IMR-90 (cell line): Measurements from ENCODE around the gene ROCK2. TPM values are rescaled to one million over a fixed set of nuclear protein-coding genes. Genes with fewer than 3 reads are reported as not detected.

Experiments used
- ATAC-seq: fragments of 200-7000 bp; cut with Tn5 transposase; 2 replicates; pipeline ENCODE4 v1.9.1; 2020; ENCODE audit warnings: low read depth, mild to moderate bottlenecking, moderate library complexity
- BruUV-seq: library from RNA; stranded (reverse); fragments of 400-500 nt; replicated peaks from 2 replicates; lab custom pipeline; 2021; lab: Mats Ljungman, UMichigan
- CTCF ChIA-PET: fragments of 300-600 bp; formaldehyde crosslinking; extraction: SDS; loops from one replicate; lab custom pipeline; 2021; ENCODE audit warnings: antibody characterized with exemption; lab: Yijun Ruan, JAX
- POLR2A ChIA-PET: fragments of 300-600 bp; sonication (Branson Sonifier 250); formaldehyde crosslinking; loops from one replicate; lab custom pipeline; 2022; ENCODE audit warnings: antibody characterized with exemption; ENCODE audit not compliant: unreplicated experiment; lab: Charles Lee
- DNase-seq: peaks from one replicate; pipeline ENCODE4 v3.0.0; 2013
- H2AFZ ChIP-seq: replicated peaks from 2 replicates; pipeline ENCODE3; 2013; ENCODE audit warnings: low read length, mild to moderate bottlenecking; ENCODE audit not compliant: poor library complexity
- H2AK5ac ChIP-seq: 2 replicates; pipeline ENCODE4 v1.6.1; 2013; ENCODE audit warnings: low read depth, low read length, inconsistent platforms
- H2AK9ac ChIP-seq: replicated peaks from 2 replicates; pipeline ENCODE3; 2013; ENCODE audit warnings: mild to moderate bottlenecking, low read depth, low read length, moderate library complexity; ENCODE audit not compliant: poor library complexity
- H2BK120ac ChIP-seq: 2 replicates; pipeline ENCODE4 v1.6.1; 2013; ENCODE audit warnings: low read depth, low read length, inconsistent platforms
- H2BK15ac ChIP-seq: 3 replicates; pipeline ENCODE4 v1.6.1; 2013; ENCODE audit warnings: low read depth, low read length, inconsistent platforms
- H2BK20ac ChIP-seq: 2 replicates; pipeline ENCODE4 v1.6.1; 2013; ENCODE audit warnings: low read depth, mild to moderate bottlenecking, inconsistent platforms, low read length, moderate library complexity
- H2BK5ac ChIP-seq: 2 replicates; pipeline ENCODE4 v1.6.1; 2013; ENCODE audit warnings: mild to moderate bottlenecking, low read depth, low read length, inconsistent platforms; ENCODE audit not compliant: poor library complexity, severe bottlenecking
- H3K14ac ChIP-seq: replicated peaks from 2 replicates; pipeline ENCODE4 v1.6.1; 2013; ENCODE audit warnings: low read depth, low read length, inconsistent platforms
- H3K18ac ChIP-seq: 2 replicates; pipeline ENCODE4 v1.6.1; 2013; ENCODE audit warnings: low read depth, low read length, control low read depth
- H3K23ac ChIP-seq: 2 replicates; pipeline ENCODE4 v1.6.1; 2013; ENCODE audit warnings: low read depth, low read length, inconsistent platforms
- H3K27ac ChIP-seq: 2 replicates; pipeline ENCODE4 v1.5.1; 2013; ENCODE audit warnings: mild to moderate bottlenecking, control low read depth, low read length; ENCODE audit not compliant: insufficient read depth
- H3K27me3 ChIP-seq: 2 replicates; pipeline ENCODE4 v1.6.1; 2013; ENCODE audit warnings: low read length; ENCODE audit not compliant: control insufficient read depth, insufficient read depth
- H3K36me3 ChIP-seq: 2 replicates; pipeline ENCODE4 v1.6.1; 2013; ENCODE audit warnings: low read length, mixed read lengths; ENCODE audit not compliant: control insufficient read depth, insufficient read depth
- H3K4ac ChIP-seq: 2 replicates; pipeline ENCODE4 v1.6.1; 2013; ENCODE audit warnings: low read depth, low read length, inconsistent platforms
- H3K4me1 ChIP-seq: 2 replicates; pipeline ENCODE4 v1.6.1; 2013; ENCODE audit warnings: low read length, mixed read lengths; ENCODE audit not compliant: control insufficient read depth, insufficient read depth
- H3K4me2 ChIP-seq: 2 replicates; pipeline ENCODE4 v1.6.1; 2013; ENCODE audit warnings: low read depth, mild to moderate bottlenecking, control low read depth, low read length, moderate library complexity
- H3K4me3 ChIP-seq: 2 replicates; pipeline ENCODE4 v1.5.1; 2013; ENCODE audit warnings: low read depth, mild to moderate bottlenecking, control low read depth, low read length, moderate library complexity; ENCODE audit not compliant: insufficient read depth
- H3K56ac ChIP-seq: 2 replicates; pipeline ENCODE4 v1.6.1; 2013; ENCODE audit warnings: low read length, inconsistent platforms; ENCODE audit not compliant: insufficient read depth; ENCODE audit errors: extremely low read depth
- H3K79me1 ChIP-seq, 2 experiments: 2 replicates each; pipeline ENCODE4 v1.6.1; 2013; ENCODE audit warnings: low read length in 2 of 2, inconsistent platforms in 1 of 2, low read depth in 1 of 2
- H3K9ac ChIP-seq: 2 replicates; pipeline ENCODE4 v1.6.1; 2013; ENCODE audit warnings: low read depth, low read length, control low read depth
- H3K9me1 ChIP-seq: 2 replicates; pipeline ENCODE4 v1.6.1; 2013; ENCODE audit warnings: low read length, inconsistent platforms; ENCODE audit not compliant: insufficient read depth
- H3K9me3 ChIP-seq: 2 replicates; pipeline ENCODE4 v1.6.1; 2013; ENCODE audit warnings: low read length; ENCODE audit not compliant: control insufficient read depth, insufficient read depth
- H4K20me1 ChIP-seq: 2 replicates; pipeline ENCODE4 v1.6.1; 2013; ENCODE audit warnings: low read length, inconsistent platforms; ENCODE audit not compliant: insufficient read depth
- H4K5ac ChIP-seq: 2 replicates; pipeline ENCODE4 v1.6.1; 2013; ENCODE audit warnings: mild to moderate bottlenecking, low read depth, low read length, control low read depth
- H4K8ac ChIP-seq, 2 experiments: 2 replicates each; pipeline ENCODE4 v1.6.1; 2013; ENCODE audit warnings: low read depth in 2 of 2, low read length in 2 of 2, control low read depth in 1 of 2, inconsistent platforms in 1 of 2
- H4K91ac ChIP-seq: 2 replicates; pipeline ENCODE4 v1.6.1; 2013; ENCODE audit warnings: low read depth, low read length, inconsistent platforms; ENCODE audit not compliant: insufficient read depth
- BHLHE40 ChIP-seq: fragments of 150-350 bp; IDR thresholded peaks from 2 replicates; pipeline ENCODE4 v1.6.1; 2016; ENCODE audit warnings: mild to moderate bottlenecking, low read depth, low read length
- CEBPB ChIP-seq: IDR thresholded peaks from 2 replicates; pipeline ENCODE4 v1.6.1; 2012; ENCODE audit warnings: low read depth, low read length, improper control_type of control experiment
- FOS ChIP-seq: fragments of 150-350 bp; IDR thresholded peaks from 2 replicates; pipeline ENCODE4 v1.6.1; 2016; ENCODE audit warnings: low read depth, low read length
- MAZ ChIP-seq: IDR thresholded peaks from 2 replicates; pipeline ENCODE4 v1.6.1; 2012; ENCODE audit warnings: low read depth, mild to moderate bottlenecking, low read length, improper control_type of control experiment, moderate library complexity, borderline replicate concordance
- MXI1 ChIP-seq: IDR thresholded peaks from 2 replicates; pipeline ENCODE4 v1.6.1; 2012; ENCODE audit warnings: low read depth, mild to moderate bottlenecking, low read length, moderate library complexity, borderline replicate concordance
- NFE2L2 ChIP-seq: fragments of 150-350 bp; IDR thresholded peaks from 2 replicates; pipeline ENCODE4 v1.6.1; 2016; ENCODE audit warnings: low read depth, mild to moderate bottlenecking, low read length
- RFX5 ChIP-seq: IDR thresholded peaks from 2 replicates; pipeline ENCODE4 v1.8.0; 2012; ENCODE audit warnings: low read depth, mild to moderate bottlenecking, low read length, moderate library complexity
- SMC3 ChIP-seq: fragments of 150-350 bp; IDR thresholded peaks from 2 replicates; pipeline ENCODE4 v1.6.1; 2016; ENCODE audit warnings: low read depth, mild to moderate bottlenecking, antibody characterized with exemption, low read length, moderate library complexity
- WGBS, 2 experiments: methylation state at CpG; one replicate each; pipeline versions ENCODE4 v1.1.5 to v1.1.7; 2013; ENCODE audit warnings: missing lambda C conversion rate in 2 of 2; ENCODE audit not compliant: insufficient read length in 1 of 2; ENCODE audit errors: extremely low coverage in 2 of 2; 5-methylcytosine and 5-hydroxymethylcytosine counted together
- dilution Hi-C: fragments of 300-500 bp; cut with HindIII; formaldehyde crosslinking; loops from one replicate; pipeline ENCODE4 v1.14.3; 2018; ENCODE audit warnings: low sequenced_read_pairs; ENCODE audit not compliant: unreplicated experiment
- in situ Hi-C: fragments of 300-500 bp; cut with MboI; formaldehyde crosslinking; loops from 3 replicates; pipeline ENCODE4 v1.14.3; 2019; ENCODE audit warnings: low sequenced_read_pairs, inconsistent platforms, mixed read lengths
- intact Hi-C: fragments of 100-400 bp; cut with micrococcal nuclease; formaldehyde crosslinking; loops from 2 replicates; pipeline ENCODE4 v1.10.0; 2022
- polyA plus RNA-seq, 3 experiments: library from polyadenylated mRNA; depleted of rRNA; stranded (reverse); fragments of >200 nt; gene quantifications; 2 replicates each; pipeline ENCODE4 v1.2.3, GENCODE V29; 2012; ENCODE audit warnings: low replicate concordance in 1 of 3
- total RNA-seq: library from RNA; depleted of rRNA; stranded (reverse); fragments of >200 nt; gene quantifications from 2 replicates; pipeline ENCODE4 v1.2.3, GENCODE V29; 2012
- TF ChIP-seq, protein P1 (sequence below): fragments of 150-350 bp; IDR thresholded peaks from 2 replicates; pipeline ENCODE4 v1.6.1; 2016; ENCODE audit warnings: low read depth, mild to moderate bottlenecking, low read length, moderate library complexity, borderline replicate concordance

The ROCK2 gene
- total and polyA plus RNA-seq, 2 of the 4 experiments (the other 2 are of a cell fraction): 9.0 to 28.3 TPM

DNA sequence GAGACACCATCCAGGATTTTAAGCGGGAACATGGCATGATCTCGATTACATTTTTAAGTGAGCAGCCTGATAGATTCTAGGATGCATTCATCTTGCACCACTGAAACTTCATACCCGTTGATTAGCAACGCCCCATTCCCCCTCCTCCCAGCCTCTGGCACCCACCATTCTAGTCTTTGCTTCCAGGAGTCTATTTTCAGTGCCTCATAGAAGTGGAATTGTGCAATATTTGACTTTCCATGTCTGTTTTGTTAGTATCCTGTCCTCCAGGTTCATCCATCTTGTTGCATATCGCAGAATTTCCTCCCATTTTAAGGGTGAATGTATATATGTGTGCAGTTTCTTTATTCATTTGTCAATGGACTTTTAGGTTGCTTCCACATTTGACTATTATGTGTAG is 210.1 kb downstream of the ROCK2 start:
- no peak overlapping the region for H2BK15ac ChIP-seq
- no peak overlapping the region for H2AK5ac ChIP-seq
- no peak overlapping the region for H2BK20ac ChIP-seq
- no peak overlapping the region for H4K5ac ChIP-seq
- POLR2A ChIA-PET: no interaction called here
- H3K14ac ChIP-seq: no peak overlapping the region
- BruUV-seq: no TSS peak
- WGBS, 2 experiments: 52% methylated on average over 2 of the region's 5 CpGs; no CpG with 5 or more reads in 1 of the 2 experiments
- no peak overlapping the region; the same call in 1 of the 2 replicates for H3K4me2 ChIP-seq
- H3K9me1 ChIP-seq: no peaks in the 10 kb centered on the region
- H4K20me1 ChIP-seq: no peaks in the 10 kb centered on the region
- H3K23ac ChIP-seq: no peak overlapping the region
- H2BK5ac ChIP-seq: no peak overlapping the region
- in situ Hi-C loops (loop anchor here (5.0 to 25.0 kb wide), 2 partner anchors 308 to 628 kb away; no protein-coding TSS in a partner anchor), dilution Hi-C loops (no loop called here), intact Hi-C loops (loop anchor here (5.0 to 10.0 kb wide), 2 partner anchors 170 to 643 kb away; no protein-coding TSS in a partner anchor)
- no peak overlapping the region for H3K4me3 ChIP-seq
- TF ChIP-seq SMC3 (no peak), CEBPB (peak; percentile 84), MXI1 (no peak), FOS (no peak), RFX5 (no peak), BHLHE40 (no peak), MAZ (no peak), NFE2L2 (no peak)
- TF ChIP-seq, protein P1, sequence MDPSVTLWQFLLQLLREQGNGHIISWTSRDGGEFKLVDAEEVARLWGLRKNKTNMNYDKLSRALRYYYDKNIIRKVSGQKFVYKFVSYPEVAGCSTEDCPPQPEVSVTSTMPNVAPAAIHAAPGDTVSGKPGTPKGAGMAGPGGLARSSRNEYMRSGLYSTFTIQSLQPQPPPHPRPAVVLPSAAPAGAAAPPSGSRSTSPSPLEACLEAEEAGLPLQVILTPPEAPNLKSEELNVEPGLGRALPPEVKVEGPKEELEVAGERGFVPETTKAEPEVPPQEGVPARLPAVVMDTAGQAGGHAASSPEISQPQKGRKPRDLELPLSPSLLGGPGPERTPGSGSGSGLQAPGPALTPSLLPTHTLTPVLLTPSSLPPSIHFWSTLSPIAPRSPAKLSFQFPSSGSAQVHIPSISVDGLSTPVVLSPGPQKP: no peak
- no peak overlapping the region for H4K91ac ChIP-seq
- H2BK120ac ChIP-seq: no peak overlapping the region
- no peaks in the 10 kb centered on the region for H3K9me3 ChIP-seq
- H3K36me3 ChIP-seq: no peaks in the 10 kb centered on the region
- peaks cover 8% of the 10 kb centered on the region; the same call in 1 of the 2 replicates for H3K4me1 ChIP-seq
- H2AK9ac ChIP-seq: no peak overlapping the region
- no peak overlapping the region for H2AFZ ChIP-seq
- no peak overlapping the region for H3K9ac ChIP-seq
- H3K79me1 ChIP-seq: no peaks in the 10 kb centered on the region
- no peak for ATAC-seq
- no peaks in the 10 kb centered on the region; the same call in 1 of the 2 replicates for H3K27me3 ChIP-seq
- CTCF ChIA-PET: interaction anchor here (2.1 to 2.6 kb wide), 3 partner anchors 9 to 450 kb away, joined by 8 to 13 read pairs (median 10); no protein-coding TSS in a partner anchor
- no peak overlapping the region for H3K56ac ChIP-seq
- DNase-seq: no peak
- H3K18ac ChIP-seq: no peak overlapping the region
- H4K8ac ChIP-seq: no peak overlapping the region
- no peak overlapping the region for H3K4ac ChIP-seq
- H3K27ac ChIP-seq: no peak overlapping the region
